Thoracic aorta (tissue), 2 donors: ENCODE data around the gene HECW1. TPM values are rescaled to one million over a fixed set of nuclear protein-coding genes. Genes with fewer than 3 reads are reported as not detected.

ENCODE experiments used
- ATAC-seq: fragments of 150-250 bp; one replicate; pipeline ENCODE4 v1.8.0; 2017; ENCODE audit warnings: low read depth; ENCODE audit not compliant: insufficient number of reproducible peaks, low FRiP score
- DNase-seq: peaks from one replicate; pipeline ENCODE4 v3.0.0-alpha.2; 2020; ENCODE audit warnings: low spot score
- H3K27ac ChIP-seq, 2 donors: fragments of 200-600 bp; sonication (generic); 1 replicate in 1 of 2; 2 replicates in 1 of 2; pipeline ENCODE4 v1.5.1; 2016; ENCODE audit warnings: mild to moderate bottlenecking in 2 of 2, moderate library complexity in 2 of 2
- H3K27me3 ChIP-seq: fragments of 200-600 bp; sonication (generic); replicated peaks from 2 replicates; pipeline ENCODE4 v1.6.0; 2016; ENCODE audit warnings: mild to moderate bottlenecking; ENCODE audit not compliant: insufficient read depth
- H3K36me3 ChIP-seq: fragments of 200-600 bp; sonication (generic); one replicate; pipeline ENCODE4 v1.5.1; 2016
- H3K4me1 ChIP-seq, 2 donors: fragments of 200-600 bp; sonication (generic); 1 replicate in 1 of 2; 2 replicates in 1 of 2; pipeline versions ENCODE4 v1.5.1 to v1.6.0; 2016; ENCODE audit warnings: low read depth in 2 of 2, mild to moderate bottlenecking in 1 of 2; ENCODE audit not compliant: control insufficient read depth in 1 of 2
- H3K4me3 ChIP-seq: fragments of 200-600 bp; sonication (generic); 2 replicates; pipeline ENCODE4 v1.5.1; 2016; ENCODE audit warnings: mild to moderate bottlenecking
- H3K9me3 ChIP-seq: fragments of 200-600 bp; sonication (generic); 2 replicates; pipeline ENCODE4 v1.5.1; 2016
- CTCF ChIP-seq: fragments of 200-600 bp; sonication (generic); IDR thresholded peaks from one replicate; pipeline ENCODE4 v1.5.1; 2019; ENCODE audit warnings: antibody characterized with exemption
- total RNA-seq, 2 donors: library from RNA; depleted of rRNA; stranded (reverse); fragments of >200 nt; gene quantifications; one replicate each; pipeline versions ENCODE4 v1.1.0 to v1.2.3, GENCODE V29; 2016

The HECW1 gene
- total RNA-seq, 2 donors from 2014 or later, result 0.28 to 2.3 TPM

- Histone ChIP-seq H3K4me3 (no peak overlapping the region), H3K27me3 (no peaks in the 10 kb centered on the region), H3K9me3 (no peaks in the 10 kb centered on the region), H3K36me3 (no peaks in the 10 kb centered on the region), H3K4me1 (no peaks in the 10 kb centered on the region), H3K27ac (no peak overlapping the region)
- DNase-seq, result no peak
- no peak for ATAC-seq
- no peak for TF ChIP-seq CTCF
Measured at GRCh38 chr7:43155636-43156035, 43.2 kb downstream of the HECW1 start.

- TF ChIP-seq CTCF, result no peak
- ATAC-seq (no peak), DNase-seq (no peak)
- H3K4me3 ChIP-seq, result no peak overlapping the region
- no peaks in the 10 kb centered on the region for H3K9me3 ChIP-seq
- H3K27ac ChIP-seq, result no peak overlapping the region
- H3K4me1 ChIP-seq, result no peaks in the 10 kb centered on the region
- H3K36me3 ChIP-seq, result no peaks in the 10 kb centered on the region
- no peaks in the 10 kb centered on the region for H3K27me3 ChIP-seq
Measured at GRCh38 chr7:43163885-43164284, 51.4 kb downstream of the HECW1 start.

- DNase-seq (no peak), ATAC-seq (no peak)
- Histone ChIP-seq H3K27ac (no peak overlapping the region), H3K27me3 (no peaks in the 10 kb centered on the region), H3K9me3 (no peaks in the 10 kb centered on the region), H3K4me3 (no peak overlapping the region), H3K36me3 (no peaks in the 10 kb centered on the region), H3K4me1 (no peaks in the 10 kb centered on the region)
- no peak for TF ChIP-seq CTCF
Measured at GRCh38 chr7:43164757-43165156, 52.3 kb downstream of the HECW1 start.

- no peak for TF ChIP-seq CTCF
- no peak for ATAC-seq
- Histone ChIP-seq H3K27ac (no peak overlapping the region), H3K4me3 (no peak overlapping the region), H3K9me3 (no peaks in the 10 kb centered on the region), H3K27me3 (no peaks in the 10 kb centered on the region), H3K4me1 (no peaks in the 10 kb centered on the region), H3K36me3 (no peaks in the 10 kb centered on the region)
- DNase-seq, result no peak
Measured at GRCh38 chr7:43166686-43167085, 54.2 kb downstream of the HECW1 start.

GRCh38 chr7:43169076-43169475 is 56.6 kb downstream of the HECW1 start:
- no peak for TF ChIP-seq CTCF
- no peak overlapping the region for H3K4me3 ChIP-seq
- no peaks in the 10 kb centered on the region for H3K36me3 ChIP-seq
- H3K27ac ChIP-seq, result no peak overlapping the region
- no peaks in the 10 kb centered on the region for H3K27me3 ChIP-seq
- H3K4me1 ChIP-seq, result no peaks in the 10 kb centered on the region
- no peak for DNase-seq
- no peaks in the 10 kb centered on the region for H3K9me3 ChIP-seq
- ATAC-seq, result no peak
